Erythroblast (primary cell): ENCODE results near the gene TRDMT1.

Source experiments
- GATA1 ChIP-seq: IDR thresholded peaks from 2 replicates; pipeline ENCODE4 v1.6.1; 2011; ENCODE audit warnings: low read depth, mild to moderate bottlenecking, control low read depth, low read length, moderate library complexity
- POLR2A ChIP-seq: IDR thresholded peaks from 2 replicates; pipeline ENCODE4 v1.6.1; 2011; ENCODE audit warnings: mild to moderate bottlenecking, low read length

DNA sequence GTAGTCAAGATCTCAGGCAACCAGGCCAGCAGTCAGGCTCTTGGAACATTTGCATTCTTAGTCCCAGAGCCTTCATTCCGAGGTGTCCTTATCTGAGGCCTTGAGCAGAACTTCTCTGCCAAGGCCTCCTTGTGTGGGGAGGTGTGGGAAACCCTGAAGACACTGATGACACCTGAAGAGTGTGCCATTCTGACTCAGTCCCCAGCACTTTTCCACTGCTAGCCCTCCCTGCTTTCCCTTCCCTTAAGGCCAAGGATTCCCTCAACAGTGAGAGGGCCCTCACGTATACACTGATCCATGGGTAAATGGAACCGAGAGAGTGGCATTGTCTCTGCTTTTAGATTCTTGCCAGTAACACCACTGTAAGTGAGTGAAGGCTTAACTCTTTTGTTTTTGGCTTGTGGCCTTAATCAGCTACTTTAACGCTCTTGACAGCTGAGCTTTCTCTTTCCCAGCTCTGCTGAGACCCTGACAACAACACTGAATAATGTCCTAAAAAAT is 30.3 kb downstream of the TRDMT1 start:
- TF ChIP-seq POLR2A, result no peak
- no peak for TF ChIP-seq GATA1
